Stimulated activated CD4-positive, alpha-beta T cell treated with anti-CD3 and anti-CD28 coated beads, Interleukin-12 subunit alpha, Interleukin-12 subunit beta, amount 100 ng/mL, for 24 hours (primary cell): ENCODE results near the gene WDR77.

ENCODE experiments used
- DNase-seq, 2 experiments: peaks; one replicate each; pipeline ENCODE4 v3.0.0-alpha.2; 2020; ENCODE audit warnings: low read depth in 2 of 2

WDR77 gene

GRCh38 chr1:111469539-111469938, 20.5 kb upstream of the WDR77 start:
- no peak for DNase-seq

- DNase-seq = no peak
Observed at GRCh38 chr1:111468717-111469100, 19.7 kb upstream of the WDR77 start.

DNA sequence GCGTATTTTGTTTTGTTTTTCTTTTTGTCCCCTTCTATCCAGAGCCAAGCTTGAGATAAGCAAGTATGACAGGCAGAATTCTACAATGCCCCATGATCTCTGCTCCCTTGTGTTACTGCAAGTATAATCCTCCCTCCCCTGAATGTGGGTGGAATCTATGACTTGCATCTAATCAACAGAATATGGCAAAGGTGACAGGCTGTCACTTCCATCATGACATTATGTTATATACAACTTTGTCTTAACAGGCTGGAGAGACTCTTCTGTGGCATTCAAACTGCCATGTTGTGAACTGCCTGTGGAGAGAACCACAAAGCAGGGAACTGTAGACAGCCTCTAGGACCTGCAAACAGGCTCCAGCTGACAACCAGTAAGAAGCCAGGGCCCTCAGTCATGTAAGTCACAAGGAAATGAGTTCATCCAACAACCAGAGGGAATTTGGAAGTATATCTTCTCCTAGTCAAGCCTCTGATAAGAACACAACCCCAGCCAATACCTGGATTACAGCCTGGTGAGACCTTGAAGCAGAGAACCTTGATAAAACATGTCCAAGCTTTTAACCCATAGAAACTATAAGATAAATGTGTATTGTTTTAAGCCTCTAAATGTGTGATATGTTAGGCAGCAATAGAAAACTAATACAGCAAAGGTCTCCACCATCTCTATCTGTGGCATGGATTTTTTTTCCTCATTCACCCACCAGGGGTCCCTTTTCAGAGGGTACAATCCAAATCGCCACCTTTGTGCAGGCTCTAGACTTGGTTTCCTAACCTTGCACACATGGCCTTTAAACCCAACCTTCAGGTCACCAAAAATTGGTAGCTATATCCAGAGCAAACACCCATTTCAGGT, 19.0 kb upstream of the WDR77 start:
- no peak for DNase-seq

GRCh38 chr1:111466480-111466879, 17.4 kb upstream of the WDR77 start:
- no peak for DNase-seq

DNA sequence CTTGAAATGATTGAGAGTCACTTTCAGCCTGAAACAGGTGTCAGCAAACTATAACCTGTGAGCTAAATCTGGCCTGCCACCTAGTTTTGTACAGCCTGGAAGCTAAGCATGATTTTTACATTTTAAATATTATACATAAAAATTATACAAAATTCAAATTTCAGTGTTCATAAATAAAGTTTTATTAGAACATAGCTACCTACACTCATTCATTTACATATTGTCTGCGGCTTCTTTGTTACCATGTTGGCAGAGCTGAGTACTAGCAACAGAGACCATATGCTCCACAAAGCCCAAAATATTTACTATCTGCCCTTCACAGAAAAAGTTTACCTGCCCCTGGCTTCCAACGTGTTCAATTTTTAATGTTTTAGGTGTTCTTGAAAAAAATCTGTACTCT, 16.7 kb upstream of the WDR77 start:
- DNase-seq = no peak

- no peak for DNase-seq
Observed at GRCh38 chr1:111463029-111463683, 14.1 kb upstream of the WDR77 start.

GRCh38 chr1:111462370-111463028, 13.4 kb upstream of the WDR77 start:
- DNase-seq = no peak

- DNase-seq = no peak
Observed at GRCh38 chr1:111461765-111462164, 12.7 kb upstream of the WDR77 start.

GRCh38 chr1:111455642-111456031, 6.6 kb upstream of the WDR77 start:
- no peak for DNase-seq

- no peak for DNase-seq
Observed at GRCh38 chr1:111454859-111455641, 6.0 kb upstream of the WDR77 start.

DNA sequence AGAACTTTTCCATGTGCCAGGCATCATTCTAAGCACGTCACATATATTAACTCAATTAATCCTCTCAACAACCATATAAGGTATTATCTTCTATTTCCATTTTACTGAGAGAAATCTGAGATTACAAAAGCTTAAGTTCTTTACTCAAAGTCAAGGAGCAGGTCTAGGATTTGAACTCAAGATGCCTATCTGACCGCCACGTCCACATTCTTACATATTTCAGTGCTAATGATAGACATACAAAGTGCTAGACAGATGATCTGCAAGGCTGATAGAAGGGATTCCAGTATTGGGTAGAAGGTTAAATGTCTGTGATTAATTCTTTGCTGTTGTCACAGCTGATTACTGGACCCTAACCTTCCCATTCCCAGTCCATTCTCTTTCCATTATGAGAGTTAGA, 4.7 kb upstream of the WDR77 start:
- DNase-seq = no peak

DNA sequence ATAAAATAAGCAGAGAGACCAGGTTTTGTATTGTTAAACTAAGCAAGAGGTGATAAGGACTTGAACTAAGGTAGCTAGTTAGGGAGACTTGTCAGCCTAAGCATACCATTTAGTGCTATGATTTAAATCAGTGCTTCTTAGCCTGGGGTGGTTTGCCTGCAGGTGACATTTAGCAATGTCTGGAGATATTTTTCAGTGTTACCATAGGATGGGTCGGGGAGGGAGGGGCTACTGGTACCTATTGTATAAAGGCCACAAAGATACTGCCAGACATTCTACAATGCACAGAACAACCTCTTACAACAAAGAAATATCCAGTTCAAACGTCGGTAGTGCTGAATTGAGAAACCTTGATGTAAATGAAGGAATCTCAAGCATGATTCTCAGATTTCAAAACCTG, 3.5 kb upstream of the WDR77 start:
- no peak for DNase-seq

GRCh38 chr1:111450185-111450584, 1.1 kb upstream of the WDR77 start:
- no peak for DNase-seq

- DNase-seq = no peak
Observed at GRCh38 chr1:111449703-111450017, 604 bp upstream of the WDR77 start.

GRCh38 chr1:111448482-111448917, 556 bp downstream of the WDR77 start:
- DNase-seq = peak in 1 of 2 experiments; percentile 15

DNA sequence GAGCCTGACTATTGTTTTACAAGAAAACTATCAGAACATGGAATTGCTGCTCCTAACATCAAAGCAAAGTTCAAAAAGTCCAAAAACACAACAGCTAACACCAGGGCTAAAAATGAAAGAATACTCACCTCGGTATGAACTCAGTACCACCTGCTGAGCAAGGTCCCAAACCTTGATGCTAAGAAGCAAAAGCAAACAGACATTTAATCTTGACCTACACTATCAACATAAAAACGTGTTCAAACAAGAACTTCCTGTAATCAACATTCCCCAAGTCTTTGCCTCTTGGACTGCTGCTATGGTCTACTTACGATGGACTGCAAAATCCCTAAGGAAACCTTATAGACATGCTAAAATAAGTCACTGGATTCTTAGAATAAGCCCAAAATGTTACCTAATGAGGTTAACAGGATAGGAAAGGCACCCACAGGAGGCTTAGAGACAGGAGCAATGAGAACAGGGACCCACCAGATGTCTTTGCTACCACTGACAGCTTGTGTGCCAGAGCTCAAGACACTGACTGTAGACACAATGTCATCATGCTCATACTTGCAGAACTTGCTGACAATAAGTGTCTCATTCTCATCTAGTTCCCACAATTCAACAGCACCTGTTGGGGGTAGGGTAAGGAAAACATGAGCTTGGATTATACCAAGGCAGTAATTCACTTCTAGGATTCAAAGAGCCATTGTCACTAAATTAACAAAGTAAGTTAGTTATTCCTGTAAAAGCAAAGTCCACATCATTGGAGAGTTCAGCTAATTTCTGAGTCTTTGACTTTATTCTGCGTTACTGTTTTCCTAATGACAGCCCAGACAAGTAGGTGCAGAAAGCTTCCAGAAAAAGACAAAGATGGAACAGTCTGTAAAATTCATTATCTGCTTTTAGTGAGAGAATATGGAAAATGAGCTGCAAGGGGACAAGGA, 1.8 kb downstream of the WDR77 start:
- no peak for DNase-seq

DNA sequence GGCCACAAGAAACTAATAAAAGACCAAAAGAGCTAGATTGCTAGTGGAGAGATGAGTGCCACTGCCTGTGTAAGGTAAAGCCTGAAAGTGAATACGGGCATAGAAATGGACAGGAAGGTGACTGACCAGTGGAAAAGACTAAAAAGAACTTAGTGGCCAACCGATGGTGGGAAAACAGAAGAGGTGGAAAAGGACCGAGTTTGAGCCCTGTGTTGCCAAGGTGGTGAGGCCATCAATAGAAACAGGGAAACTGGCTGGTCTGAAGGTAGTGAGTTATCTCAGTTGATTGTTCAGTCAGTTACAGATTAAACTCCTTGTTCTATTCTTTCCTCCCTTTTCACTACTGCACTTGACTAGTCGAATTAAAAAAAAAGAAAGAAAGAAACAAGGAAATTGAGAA, 2.5 kb downstream of the WDR77 start:
- no peak for DNase-seq

DNA sequence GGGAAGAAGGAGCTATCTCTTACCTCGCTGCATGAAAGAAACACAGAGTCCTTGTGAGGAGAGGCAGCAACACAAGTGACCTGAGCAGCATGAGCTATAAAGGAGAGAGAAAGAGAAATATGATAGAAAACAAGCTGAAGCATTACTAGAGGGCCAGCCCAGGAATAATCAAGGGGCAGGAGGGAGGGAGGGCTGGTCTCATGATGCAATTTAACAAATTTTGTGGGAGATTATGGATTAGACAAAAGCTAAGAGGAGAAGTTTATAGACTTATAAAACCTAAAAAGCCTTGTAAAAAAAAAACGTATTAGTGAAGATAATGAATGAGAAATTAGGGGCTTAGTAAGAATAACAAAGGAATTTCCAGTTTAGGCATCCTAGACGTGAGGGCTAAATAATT, 5.0 kb downstream of the WDR77 start:
- no peak for DNase-seq

- no peak for DNase-seq
Observed at GRCh38 chr1:111442457-111442856, 6.6 kb downstream of the WDR77 start.

DNA sequence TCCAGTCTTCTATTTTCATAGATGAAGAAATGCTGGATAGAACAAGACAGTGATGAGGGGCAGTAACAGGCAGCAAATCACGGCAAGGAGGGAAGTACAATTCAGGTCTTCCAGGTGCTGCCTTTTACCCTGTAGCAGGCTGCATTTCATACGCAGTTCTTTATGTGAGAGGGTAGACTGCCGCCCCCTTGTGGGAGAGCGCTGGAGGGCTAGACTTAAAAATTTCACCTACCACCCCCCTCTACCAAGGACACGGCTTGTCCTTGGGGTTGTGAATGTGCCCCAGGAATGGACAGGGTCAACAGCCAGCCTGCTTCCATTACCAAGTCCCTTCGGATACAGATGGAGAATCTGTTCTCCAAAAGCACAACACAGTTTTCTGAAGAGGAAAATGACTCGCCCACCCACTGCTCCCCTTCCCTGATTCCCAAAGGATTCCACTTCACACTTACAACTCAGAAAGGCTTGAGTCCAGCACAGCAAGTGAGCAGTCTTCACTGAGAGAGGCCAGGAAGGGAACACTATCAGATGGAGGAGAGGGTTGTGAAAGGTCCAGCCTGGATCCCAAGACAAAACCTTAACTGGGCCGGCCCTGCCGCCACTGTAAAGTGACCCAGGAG, 7.4 kb downstream of the WDR77 start:
- peak in 1 of 2 experiments; percentile 37 for DNase-seq
